HG02852 (cell line): Measurements from ENCODE around the gene MIPOL1.

ENCODE experiments used
- ATAC-seq: cut with Tn5 transposase; IDR thresholded peaks from one replicate; pipeline ENCODE4 v1.9.1; 2021; ENCODE audit warnings: mild to moderate bottlenecking, moderate library complexity; ENCODE audit not compliant: unreplicated experiment

The MIPOL1 gene

GRCh38 chr14:37583358-37584210, 385.8 kb downstream of the MIPOL1 start:
- ATAC-seq = no peak

GRCh38 chr14:37584211-37585100, 386.7 kb downstream of the MIPOL1 start:
- no peak for ATAC-seq

- ATAC-seq = no peak
These were observed 387.4 kb downstream of the MIPOL1 start for GRCh38 chr14:37585101-37585511.

GRCh38 chr14:37585971-37586796, 388.4 kb downstream of the MIPOL1 start:
- no peak for ATAC-seq

- no peak for ATAC-seq
These were observed 389.0 kb downstream of the MIPOL1 start for GRCh38 chr14:37586797-37587130.

- no peak for ATAC-seq
These were observed 389.5 kb downstream of the MIPOL1 start for GRCh38 chr14:37587131-37587803.

- ATAC-seq = no peak
These were observed 390.3 kb downstream of the MIPOL1 start for GRCh38 chr14:37587881-37588666.

GRCh38 chr14:37588667-37588955, 390.9 kb downstream of the MIPOL1 start:
- no peak for ATAC-seq

- no peak for ATAC-seq
These were observed 391.4 kb downstream of the MIPOL1 start for GRCh38 chr14:37588956-37589714.

- no peak for ATAC-seq
These were observed 392.1 kb downstream of the MIPOL1 start for GRCh38 chr14:37589715-37590427.

GRCh38 chr14:37590428-37591139, 392.8 kb downstream of the MIPOL1 start:
- no peak for ATAC-seq

- no peak for ATAC-seq
These were observed 393.7 kb downstream of the MIPOL1 start for GRCh38 chr14:37591311-37591940.

GRCh38 chr14:37591941-37592481, 394.3 kb downstream of the MIPOL1 start:
- no peak for ATAC-seq

GRCh38 chr14:37592482-37593408, 395.0 kb downstream of the MIPOL1 start:
- ATAC-seq = no peak

- no peak for ATAC-seq
These were observed 395.9 kb downstream of the MIPOL1 start for GRCh38 chr14:37593511-37594237.
